Prostate gland (tissue), 2 donors: ENCODE results near the gene NDEL1. TPM values are rescaled to one million over a fixed set of nuclear protein-coding genes. Genes with fewer than 3 reads are reported as not detected.

Source experiments
- DNase-seq: peaks from one replicate; pipeline ENCODE4 v3.0.0-alpha.2; 2019; ENCODE audit warnings: low spot score
- H3K27ac ChIP-seq, 2 donors: fragments of 200-600 bp; sonication (generic); 2 replicates each; pipeline ENCODE4 v1.5.1; 2017 to 2019
- H3K27me3 ChIP-seq: fragments of 200-600 bp; sonication (generic); replicated peaks from 2 replicates; pipeline ENCODE4 v1.5.1; 2019; ENCODE audit not compliant: insufficient read depth
- H3K36me3 ChIP-seq, 2 donors: fragments of 200-600 bp; sonication (generic); 1 replicate in 1 of 2; 2 replicates in 1 of 2; pipeline versions ENCODE4 v1.5.1 to v1.8.1; 2017 to 2019
- H3K4me1 ChIP-seq: fragments of 200-600 bp; sonication (generic); replicated peaks from 2 replicates; pipeline ENCODE4 v1.5.1; 2019
- H3K4me3 ChIP-seq, 2 donors: fragments of 200-600 bp; sonication (generic); 2 replicates each; pipeline ENCODE4 v1.5.1; 2017 to 2019
- H3K9me3 ChIP-seq: fragments of 200-600 bp; sonication (generic); 2 replicates; pipeline ENCODE4 v1.5.1; 2017
- POLR2A ChIP-seq: fragments of 450-650 bp; IDR thresholded peaks from one replicate; pipeline ENCODE4 v1.6.1; 2016; ENCODE audit warnings: antibody characterized with exemption, mild to moderate bottlenecking
- POLR2AphosphoS5 ChIP-seq: sonication (generic); formaldehyde crosslinking; IDR thresholded peaks from one replicate; pipeline ENCODE4 v1.6.1; 2017; ENCODE audit warnings: antibody characterized with exemption
- WGBS: methylation state at CpG from one replicate; pipeline ENCODE4 v1.1.5; 2018; 5-methylcytosine and 5-hydroxymethylcytosine counted together
- intact Hi-C: fragments of 100-400 bp; cut with DNase I; formaldehyde crosslinking; loops from one replicate; pipeline ENCODE4 v1.14.2; 2022
- total RNA-seq, 2 donors: library from RNA; depleted of rRNA; stranded (reverse); fragments of >200 nt; gene quantifications; one replicate each; pipeline ENCODE4 v1.1.0, GENCODE V29; 2016
- TF ChIP-seq, protein P1 (sequence below), 4 experiments: fragments of 200-600 bp in 2 of 4; fragments of 450-650 bp in 2 of 4; sonication (generic) in 2 of 4; IDR thresholded peaks; 1 replicate in 3 of 4; 2 replicates in 1 of 4; pipeline ENCODE4 v1.5.1; 2016 to 2019; ENCODE audit warnings: antibody characterized with exemption in 4 of 4, mild to moderate bottlenecking in 2 of 4, moderate library complexity in 2 of 4

Gene NDEL1
- total RNA-seq, 2 donors from 2014 or later: 32.5 to 62.2 TPM

DNA sequence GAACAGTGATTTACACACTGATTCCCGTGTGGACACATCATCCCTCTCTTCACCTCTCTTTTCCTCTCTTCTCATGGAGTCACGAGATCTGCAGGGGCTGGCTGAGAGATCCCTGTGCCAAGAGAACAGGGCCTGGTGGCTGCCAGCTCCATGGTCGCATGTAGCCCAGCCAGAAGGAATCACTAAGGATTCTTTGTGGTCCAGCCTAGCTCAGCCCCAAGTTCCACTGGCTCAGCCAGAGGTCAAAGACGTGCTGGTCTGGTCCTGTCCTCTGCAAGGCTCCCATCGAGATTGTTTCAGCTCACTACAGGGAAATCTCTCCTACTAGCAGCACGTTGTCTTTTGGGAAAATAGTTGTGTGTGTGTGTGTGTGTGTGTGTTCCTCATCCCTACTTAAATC, 66.4 kb downstream of the NDEL1 start:
- no peak for DNase-seq
- H3K36me3 ChIP-seq: peaks cover 0 to 12% of the 10 kb centered on the region in 2 donors
- H3K27ac ChIP-seq: no peak overlapping the region
- WGBS: 71% methylated on average over 6 of the region's 6 CpGs
- TF ChIP-seq POLR2AphosphoS5 (no peak), POLR2A (no peak)
- TF ChIP-seq, protein P1, sequence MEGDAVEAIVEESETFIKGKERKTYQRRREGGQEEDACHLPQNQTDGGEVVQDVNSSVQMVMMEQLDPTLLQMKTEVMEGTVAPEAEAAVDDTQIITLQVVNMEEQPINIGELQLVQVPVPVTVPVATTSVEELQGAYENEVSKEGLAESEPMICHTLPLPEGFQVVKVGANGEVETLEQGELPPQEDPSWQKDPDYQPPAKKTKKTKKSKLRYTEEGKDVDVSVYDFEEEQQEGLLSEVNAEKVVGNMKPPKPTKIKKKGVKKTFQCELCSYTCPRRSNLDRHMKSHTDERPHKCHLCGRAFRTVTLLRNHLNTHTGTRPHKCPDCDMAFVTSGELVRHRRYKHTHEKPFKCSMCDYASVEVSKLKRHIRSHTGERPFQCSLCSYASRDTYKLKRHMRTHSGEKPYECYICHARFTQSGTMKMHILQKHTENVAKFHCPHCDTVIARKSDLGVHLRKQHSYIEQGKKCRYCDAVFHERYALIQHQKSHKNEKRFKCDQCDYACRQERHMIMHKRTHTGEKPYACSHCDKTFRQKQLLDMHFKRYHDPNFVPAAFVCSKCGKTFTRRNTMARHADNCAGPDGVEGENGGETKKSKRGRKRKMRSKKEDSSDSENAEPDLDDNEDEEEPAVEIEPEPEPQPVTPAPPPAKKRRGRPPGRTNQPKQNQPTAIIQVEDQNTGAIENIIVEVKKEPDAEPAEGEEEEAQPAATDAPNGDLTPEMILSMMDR (IDR thresholded peaks at IDR 0.05): no peak
- intact Hi-C loops: no loop called here
- H3K4me1 ChIP-seq: no peaks in the 10 kb centered on the region
- H3K9me3 ChIP-seq: no peaks in the 10 kb centered on the region
- H3K4me3 ChIP-seq: no peak overlapping the region
- no peaks in the 10 kb centered on the region for H3K27me3 ChIP-seq

DNA sequence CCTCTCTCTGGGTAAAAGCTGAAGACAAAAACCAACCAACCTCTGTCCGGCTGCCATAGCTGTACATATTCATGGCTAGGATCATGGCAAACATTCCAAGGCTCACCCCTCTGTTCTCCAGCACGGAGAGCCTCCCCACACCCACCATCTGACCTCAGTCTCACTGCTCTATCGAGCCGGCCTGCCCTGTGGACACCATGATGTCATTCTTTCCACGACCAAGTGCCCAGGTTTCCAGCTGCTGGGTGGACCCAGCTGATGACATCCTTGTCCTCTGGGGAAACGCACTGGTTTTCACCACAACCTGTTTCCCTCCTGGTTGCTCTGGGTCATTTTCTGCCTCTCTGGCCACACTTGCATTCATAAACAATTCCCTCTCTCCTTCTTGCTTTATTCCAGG, 67.7 kb downstream of the NDEL1 start:
- no peaks in the 10 kb centered on the region for H3K9me3 ChIP-seq
- peaks cover 0 to 12% of the 10 kb centered on the region in 2 donors for H3K36me3 ChIP-seq
- TF ChIP-seq POLR2A (no peak), POLR2AphosphoS5 (no peak)
- TF ChIP-seq, protein P1 (IDR thresholded peaks at IDR 0.05): no peak
- DNase-seq: no peak
- H3K4me1 ChIP-seq: no peaks in the 10 kb centered on the region
- no peaks in the 10 kb centered on the region for H3K27me3 ChIP-seq
- intact Hi-C loops: no loop called here
- 79% methylated on average over 6 of the region's 6 CpGs for WGBS
- no peak overlapping the region for H3K27ac ChIP-seq
- no peak overlapping the region for H3K4me3 ChIP-seq

DNA sequence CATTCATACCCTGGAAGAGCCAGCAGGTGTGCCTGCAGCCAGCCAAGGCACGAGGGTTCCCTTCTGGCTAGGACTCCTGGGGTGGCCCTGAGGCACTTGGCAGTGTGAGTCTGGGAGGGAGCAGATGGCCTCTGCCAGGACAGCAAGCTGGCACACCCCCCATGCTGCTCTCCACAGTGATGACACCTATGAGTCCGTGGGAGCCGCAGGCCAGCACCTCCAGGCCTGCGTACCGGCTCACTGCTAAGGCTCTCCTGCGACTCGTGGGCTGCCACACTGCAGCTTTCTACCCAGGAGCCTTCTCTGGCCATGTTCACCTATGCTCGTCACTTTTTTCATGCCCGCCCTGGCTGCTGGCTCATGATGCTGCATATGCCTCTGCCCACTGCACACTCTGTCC, 68.1 kb downstream of the NDEL1 start:
- H3K27ac ChIP-seq: no peak overlapping the region
- intact Hi-C loops: no loop called here
- H3K36me3 ChIP-seq: peaks cover 0 to 12% of the 10 kb centered on the region in 2 donors
- no peak for DNase-seq
- WGBS: 93% methylated on average over 9 of the region's 9 CpGs
- H3K27me3 ChIP-seq: no peaks in the 10 kb centered on the region
- no peak overlapping the region for H3K4me3 ChIP-seq
- no peaks in the 10 kb centered on the region for H3K9me3 ChIP-seq
- no peaks in the 10 kb centered on the region for H3K4me1 ChIP-seq
- TF ChIP-seq POLR2A (no peak), POLR2AphosphoS5 (no peak)
- TF ChIP-seq, protein P1 (IDR thresholded peaks at IDR 0.05): no peak

DNA sequence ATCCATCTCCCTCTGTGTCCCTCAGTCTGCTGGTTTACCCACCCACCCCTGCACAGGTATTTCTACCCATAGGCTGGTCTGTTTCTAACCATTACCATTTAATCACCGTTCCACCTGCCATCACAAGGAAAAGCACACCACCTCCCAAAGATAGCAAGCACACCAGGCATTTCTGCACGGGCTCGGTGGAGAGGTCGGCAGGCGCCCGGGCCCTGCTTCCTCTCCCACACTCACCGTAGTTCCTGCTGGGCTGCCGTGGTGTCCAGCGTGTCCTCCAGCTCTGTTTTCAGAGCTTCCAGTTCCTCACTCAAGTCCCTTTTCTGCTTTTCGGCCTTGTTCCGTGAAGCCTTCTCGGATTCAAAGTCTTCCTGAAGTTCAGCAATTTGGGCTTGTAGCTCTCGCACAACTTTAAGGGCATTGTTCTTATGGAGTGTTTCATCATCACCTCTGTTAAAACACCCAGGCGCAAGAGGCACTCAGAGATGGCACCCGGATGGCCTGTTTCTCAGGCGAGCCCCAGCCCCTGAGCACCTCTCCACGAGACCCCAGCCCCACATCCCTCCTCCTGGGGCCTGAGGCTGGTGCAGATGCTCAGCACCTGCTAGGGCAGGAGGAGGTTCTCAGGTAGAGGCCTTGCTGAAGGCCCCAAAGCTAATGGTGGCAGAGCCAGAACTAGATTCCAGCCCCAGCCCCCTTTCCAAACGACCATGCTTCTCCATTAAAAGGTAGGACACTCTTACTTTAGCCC, 69.0 kb downstream of the NDEL1 start:
- DNase-seq: no peak
- 95% methylated on average over 18 of the region's 18 CpGs for WGBS
- H3K4me3 ChIP-seq: no peak overlapping the region
- H3K4me1 ChIP-seq: no peaks in the 10 kb centered on the region
- H3K9me3 ChIP-seq: no peaks in the 10 kb centered on the region
- H3K27me3 ChIP-seq: no peaks in the 10 kb centered on the region
- intact Hi-C loops: no loop called here
- TF ChIP-seq POLR2AphosphoS5: no peak
- TF ChIP-seq POLR2A: no peak
- TF ChIP-seq, protein P1 (IDR thresholded peaks at IDR 0.05): no peak
- H3K36me3 ChIP-seq: peaks cover 0 to 10% of the 10 kb centered on the region in 2 donors
- no peak overlapping the region for H3K27ac ChIP-seq

DNA sequence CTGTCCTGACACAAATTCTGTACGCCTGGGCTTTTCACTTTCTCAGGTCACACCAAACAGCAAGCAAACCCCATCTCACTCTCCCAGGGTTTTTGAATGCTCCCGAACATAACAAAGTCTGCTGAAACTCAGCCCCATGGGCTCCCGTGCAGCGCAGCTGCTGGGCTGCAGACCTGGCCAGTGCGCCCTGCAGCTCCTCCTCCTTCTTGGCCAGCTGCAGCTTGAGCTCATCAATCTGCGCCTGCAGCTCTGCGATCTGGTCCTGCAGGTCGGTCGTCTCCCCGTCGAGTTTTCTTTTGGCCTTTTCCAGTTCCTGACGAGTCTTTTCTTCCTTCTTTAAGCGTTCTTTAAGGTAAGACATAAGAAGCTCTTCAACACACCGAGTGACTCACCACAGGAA, 70.5 kb downstream of the NDEL1 start:
- DNase-seq: no peak
- H3K27me3 ChIP-seq: no peaks in the 10 kb centered on the region
- intact Hi-C loops: no loop called here

More for the DNA sequence above, 70.5 kb downstream of the NDEL1 start:
- H3K9me3 ChIP-seq: no peaks in the 10 kb centered on the region
- no peak for TF ChIP-seq POLR2A
- TF ChIP-seq, protein P1 (IDR thresholded peaks at IDR 0.05): no peak
- no peak overlapping the region for H3K27ac ChIP-seq
- H3K36me3 ChIP-seq: no peaks in the 10 kb centered on the region
- no peak overlapping the region for H3K4me3 ChIP-seq
- no peaks in the 10 kb centered on the region for H3K4me1 ChIP-seq
- WGBS: 87% methylated on average over 14 of the region's 14 CpGs
